Mucosa of stomach (tissue), 1 donor: Measurements from ENCODE around the gene IQCF2.

Source experiments
- H3K27me3 ChIP-seq: one replicate; pipeline ENCODE4 v1.7.0; 2013; ENCODE audit warnings: mild to moderate bottlenecking, low read length; ENCODE audit not compliant: control insufficient read depth, insufficient read depth
- H3K36me3 ChIP-seq: one replicate; pipeline ENCODE4 v1.7.0; 2013; ENCODE audit warnings: low read length; ENCODE audit not compliant: control insufficient read depth, insufficient read depth
- H3K4me1 ChIP-seq: one replicate; pipeline ENCODE4 v1.7.0; 2013; ENCODE audit warnings: mild to moderate bottlenecking, low read length; ENCODE audit not compliant: control insufficient read depth, insufficient read depth
- H3K4me3 ChIP-seq: one replicate; pipeline ENCODE4 v1.7.0; 2013; ENCODE audit warnings: low read length
- H3K9ac ChIP-seq: one replicate; pipeline ENCODE4 v1.7.0; 2013; ENCODE audit warnings: mild to moderate bottlenecking, low read length, moderate library complexity
- H3K9me3 ChIP-seq: one replicate; pipeline ENCODE4 v1.7.0; 2013; ENCODE audit warnings: mild to moderate bottlenecking, low read length, moderate library complexity; ENCODE audit not compliant: control insufficient read depth
- donor health status: Pancreatic carcinoma.

Gene IQCF2

GRCh38 chr3:51860703-51861665 is at the start of gene IQCF2:
Gene IQCF2, plus strand, starts transcription at chr3:51861615. Its CDS starts 52 bp downstream, at chr3:51861667.
- Histone ChIP-seq H3K36me3 (no peaks in the 10 kb centered on the region), H3K4me3 (no peak within 1 kb of the TSS), H3K9ac (no peak within 1 kb of the TSS), H3K9me3 (no peaks in the 10 kb centered on the region), H3K4me1 (no peaks in the 10 kb centered on the region), H3K27me3 (no peaks in the 10 kb centered on the region)

GRCh38 chr3:51813539-51813938 is 47.9 kb upstream of the IQCF2 start:
- no peaks in the 10 kb centered on the region for H3K36me3 ChIP-seq
- H3K9me3 ChIP-seq, result no peaks in the 10 kb centered on the region
- H3K4me3 ChIP-seq, result no peak overlapping the region
- H3K4me1 ChIP-seq, result no peaks in the 10 kb centered on the region
- H3K27me3 ChIP-seq, result no peaks in the 10 kb centered on the region
- no peak overlapping the region for H3K9ac ChIP-seq

- no peaks in the 10 kb centered on the region for H3K9me3 ChIP-seq
- no peaks in the 10 kb centered on the region for H3K36me3 ChIP-seq
- no peak overlapping the region for H3K4me3 ChIP-seq
- H3K9ac ChIP-seq, result no peak overlapping the region
- no peaks in the 10 kb centered on the region for H3K4me1 ChIP-seq
- H3K27me3 ChIP-seq, result no peaks in the 10 kb centered on the region
Measured at GRCh38 chr3:51814034-51814433, 47.4 kb upstream of the IQCF2 start.

- H3K9me3 ChIP-seq, result no peaks in the 10 kb centered on the region
- H3K4me1 ChIP-seq, result no peaks in the 10 kb centered on the region
- no peaks in the 10 kb centered on the region for H3K27me3 ChIP-seq
- no peak overlapping the region for H3K4me3 ChIP-seq
- no peak overlapping the region for H3K9ac ChIP-seq
- H3K36me3 ChIP-seq, result no peaks in the 10 kb centered on the region
Measured at GRCh38 chr3:51815614-51816013, 45.8 kb upstream of the IQCF2 start.

- Histone ChIP-seq H3K9me3 (no peaks in the 10 kb centered on the region), H3K27me3 (no peaks in the 10 kb centered on the region), H3K4me3 (no peak overlapping the region), H3K4me1 (no peaks in the 10 kb centered on the region), H3K9ac (no peak overlapping the region), H3K36me3 (no peaks in the 10 kb centered on the region)
Measured at GRCh38 chr3:51816723-51817122, 44.7 kb upstream of the IQCF2 start.

GRCh38 chr3:51817375-51817774 is 44.0 kb upstream of the IQCF2 start:
- Histone ChIP-seq H3K36me3 (no peaks in the 10 kb centered on the region), H3K4me3 (no peak overlapping the region), H3K9me3 (no peaks in the 10 kb centered on the region), H3K4me1 (no peaks in the 10 kb centered on the region), H3K9ac (no peak overlapping the region), H3K27me3 (no peaks in the 10 kb centered on the region)

GRCh38 chr3:51819151-51819550 is 42.3 kb upstream of the IQCF2 start:
- H3K27me3 ChIP-seq, result no peaks in the 10 kb centered on the region
- no peak overlapping the region for H3K4me3 ChIP-seq
- no peaks in the 10 kb centered on the region for H3K4me1 ChIP-seq
- no peak overlapping the region for H3K9ac ChIP-seq
- H3K9me3 ChIP-seq, result no peaks in the 10 kb centered on the region
- no peaks in the 10 kb centered on the region for H3K36me3 ChIP-seq

- no peak overlapping the region for H3K9ac ChIP-seq
- no peaks in the 10 kb centered on the region for H3K27me3 ChIP-seq
- H3K4me1 ChIP-seq, result no peaks in the 10 kb centered on the region
- H3K36me3 ChIP-seq, result no peaks in the 10 kb centered on the region
- H3K9me3 ChIP-seq, result no peaks in the 10 kb centered on the region
- H3K4me3 ChIP-seq, result no peak overlapping the region
Measured at GRCh38 chr3:51819709-51820406, 41.6 kb upstream of the IQCF2 start.

GRCh38 chr3:51828297-51828696 is 33.1 kb upstream of the IQCF2 start:
- Histone ChIP-seq H3K9me3 (no peaks in the 10 kb centered on the region), H3K36me3 (no peaks in the 10 kb centered on the region), H3K4me1 (no peaks in the 10 kb centered on the region), H3K4me3 (no peak overlapping the region), H3K27me3 (no peaks in the 10 kb centered on the region), H3K9ac (no peak overlapping the region)

GRCh38 chr3:51830345-51830744 is 31.1 kb upstream of the IQCF2 start:
- H3K9ac ChIP-seq, result no peak overlapping the region
- no peaks in the 10 kb centered on the region for H3K36me3 ChIP-seq
- no peaks in the 10 kb centered on the region for H3K27me3 ChIP-seq
- no peaks in the 10 kb centered on the region for H3K9me3 ChIP-seq
- no peak overlapping the region for H3K4me3 ChIP-seq
- H3K4me1 ChIP-seq, result no peaks in the 10 kb centered on the region

GRCh38 chr3:51830836-51831385 is 30.5 kb upstream of the IQCF2 start:
- Histone ChIP-seq H3K4me3 (no peak overlapping the region), H3K36me3 (no peaks in the 10 kb centered on the region), H3K9me3 (no peaks in the 10 kb centered on the region), H3K4me1 (no peaks in the 10 kb centered on the region), H3K9ac (no peak overlapping the region), H3K27me3 (no peaks in the 10 kb centered on the region)

GRCh38 chr3:51836606-51837005 is 24.8 kb upstream of the IQCF2 start:
- Histone ChIP-seq H3K4me1 (no peaks in the 10 kb centered on the region), H3K36me3 (no peaks in the 10 kb centered on the region), H3K9me3 (no peaks in the 10 kb centered on the region), H3K4me3 (no peak overlapping the region), H3K27me3 (no peaks in the 10 kb centered on the region), H3K9ac (no peak overlapping the region)
